GDM1 (cell line): Measurements from ENCODE around the gene ZNF195.
"Not testable (repeated sequence)": the region's sequence is repeated elsewhere in the genome, so short reads cannot be mapped to it uniquely, and the experiment has no call there.

Experiments used
- DNase-seq: peaks from one replicate; lab custom pipeline; 2025; lab: John Stamatoyannopoulos, UW

ZNF195 gene

GRCh38 chr11:3378426-3379423, at the start of gene ZNF195:
ZNF195 (minus strand) TSS chr11:3379146; CDS start chr11:3379040, 106 bp downstream.
- peak; percentile 93 for DNase-seq

GRCh38 chr11:3428076-3428475, 49.1 kb upstream of the ZNF195 start:
- DNase-seq, result not testable (repeated sequence)

GRCh38 chr11:3426541-3426940, 47.6 kb upstream of the ZNF195 start:
- not testable (repeated sequence) for DNase-seq

GRCh38 chr11:3423928-3424327, 45.0 kb upstream of the ZNF195 start:
- not testable (repeated sequence) for DNase-seq

- not testable (repeated sequence) for DNase-seq
Observed at GRCh38 chr11:3423138-3423731, 44.3 kb upstream of the ZNF195 start.

- peak; percentile 97 for DNase-seq
Observed at GRCh38 chr11:3422380-3423137, 43.6 kb upstream of the ZNF195 start.

- not testable (repeated sequence) for DNase-seq
Observed at GRCh38 chr11:3421608-3422379, 42.8 kb upstream of the ZNF195 start.

GRCh38 chr11:3420281-3421042, 41.5 kb upstream of the ZNF195 start:
- not testable (repeated sequence) for DNase-seq

- DNase-seq, result not testable (repeated sequence)
Observed at GRCh38 chr11:3419496-3419895, 40.5 kb upstream of the ZNF195 start.

GRCh38 chr11:3417047-3417446, 38.1 kb upstream of the ZNF195 start:
- DNase-seq, result peak; percentile 43

- DNase-seq, result not testable (repeated sequence)
Observed at GRCh38 chr11:3415301-3415700, 36.4 kb upstream of the ZNF195 start.

- not testable (repeated sequence) for DNase-seq
Observed at GRCh38 chr11:3413666-3414065, 34.7 kb upstream of the ZNF195 start.

GRCh38 chr11:3412837-3413236, 33.9 kb upstream of the ZNF195 start:
- DNase-seq, result no peak

- DNase-seq, result peak; percentile 14
Observed at GRCh38 chr11:3408722-3409121, 29.8 kb upstream of the ZNF195 start.

GRCh38 chr11:3408058-3408605, 29.2 kb upstream of the ZNF195 start:
- DNase-seq, result not testable (repeated sequence)

GRCh38 chr11:3406937-3407336, 28.0 kb upstream of the ZNF195 start:
- DNase-seq, result not testable (repeated sequence)

- DNase-seq, result not testable (repeated sequence)
Observed at GRCh38 chr11:3406223-3406875, 27.4 kb upstream of the ZNF195 start.

GRCh38 chr11:3404076-3404925, 25.4 kb upstream of the ZNF195 start:
- DNase-seq, result not testable (repeated sequence)

- DNase-seq, result not testable (repeated sequence)
Observed at GRCh38 chr11:3402861-3403250, 23.9 kb upstream of the ZNF195 start.
